ENCODE data around the gene TBX4.

- TF ChIP-seq CTCF (IDR thresholded peaks at IDR 0.05; ENCODE audit: low read depth, low read length, missing input control) (no peak), EGR1 (IDR thresholded peaks at IDR 0.05; ENCODE audit: low read depth in 2 of 2) (no peak)
These were observed 10.0 kb upstream of the TBX4 start for GRCh38 chr17:61442136-61442775.

Measured in liver (tissue), 3 donors.